Measurements from ENCODE around the gene DBI. TPM values are rescaled to one million over a fixed set of nuclear protein-coding genes. Genes with fewer than 3 reads are reported as not detected.

DBI gene
- total RNA-seq, 3 donors from 2014 or later = 109 to 235 (median 221) TPM

DNA sequence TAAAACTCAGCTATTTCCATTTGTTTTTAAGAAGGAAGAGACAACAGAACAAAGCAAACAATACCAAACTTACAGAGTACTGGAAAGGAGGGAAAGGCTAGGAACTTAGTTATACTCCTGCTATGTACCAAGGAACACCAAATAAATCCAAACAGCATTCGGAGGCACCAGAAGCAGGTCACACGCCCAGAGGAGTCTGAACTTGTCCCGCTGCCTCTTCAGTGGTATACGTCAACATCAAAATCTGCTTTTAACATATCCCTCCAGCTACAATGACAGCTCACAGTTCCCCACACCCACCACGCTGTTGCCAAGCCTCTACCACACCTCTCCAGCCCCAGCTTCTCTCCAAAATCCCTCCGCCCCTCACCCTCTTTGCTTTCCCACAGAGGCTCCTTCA lies 17.5 kb upstream of the DBI start:
- ATAC-seq (no peak), DNase-seq (no peak)
- H3K4me3 ChIP-seq = no peak overlapping the region
- TF ChIP-seq, protein P1, sequence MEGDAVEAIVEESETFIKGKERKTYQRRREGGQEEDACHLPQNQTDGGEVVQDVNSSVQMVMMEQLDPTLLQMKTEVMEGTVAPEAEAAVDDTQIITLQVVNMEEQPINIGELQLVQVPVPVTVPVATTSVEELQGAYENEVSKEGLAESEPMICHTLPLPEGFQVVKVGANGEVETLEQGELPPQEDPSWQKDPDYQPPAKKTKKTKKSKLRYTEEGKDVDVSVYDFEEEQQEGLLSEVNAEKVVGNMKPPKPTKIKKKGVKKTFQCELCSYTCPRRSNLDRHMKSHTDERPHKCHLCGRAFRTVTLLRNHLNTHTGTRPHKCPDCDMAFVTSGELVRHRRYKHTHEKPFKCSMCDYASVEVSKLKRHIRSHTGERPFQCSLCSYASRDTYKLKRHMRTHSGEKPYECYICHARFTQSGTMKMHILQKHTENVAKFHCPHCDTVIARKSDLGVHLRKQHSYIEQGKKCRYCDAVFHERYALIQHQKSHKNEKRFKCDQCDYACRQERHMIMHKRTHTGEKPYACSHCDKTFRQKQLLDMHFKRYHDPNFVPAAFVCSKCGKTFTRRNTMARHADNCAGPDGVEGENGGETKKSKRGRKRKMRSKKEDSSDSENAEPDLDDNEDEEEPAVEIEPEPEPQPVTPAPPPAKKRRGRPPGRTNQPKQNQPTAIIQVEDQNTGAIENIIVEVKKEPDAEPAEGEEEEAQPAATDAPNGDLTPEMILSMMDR (IDR thresholded peaks at IDR 0.05) = no peak
- H3K4me1 ChIP-seq (ENCODE audit: low read depth) = no peaks in the 10 kb centered on the region
- H3K36me3 ChIP-seq (ENCODE audit: low read depth) = no peaks in the 10 kb centered on the region
- intact Hi-C loops (cut with DNase I, micrococcal nuclease) = no loop called here
- H3K9me3 ChIP-seq = no peaks in the 10 kb centered on the region

DNA sequence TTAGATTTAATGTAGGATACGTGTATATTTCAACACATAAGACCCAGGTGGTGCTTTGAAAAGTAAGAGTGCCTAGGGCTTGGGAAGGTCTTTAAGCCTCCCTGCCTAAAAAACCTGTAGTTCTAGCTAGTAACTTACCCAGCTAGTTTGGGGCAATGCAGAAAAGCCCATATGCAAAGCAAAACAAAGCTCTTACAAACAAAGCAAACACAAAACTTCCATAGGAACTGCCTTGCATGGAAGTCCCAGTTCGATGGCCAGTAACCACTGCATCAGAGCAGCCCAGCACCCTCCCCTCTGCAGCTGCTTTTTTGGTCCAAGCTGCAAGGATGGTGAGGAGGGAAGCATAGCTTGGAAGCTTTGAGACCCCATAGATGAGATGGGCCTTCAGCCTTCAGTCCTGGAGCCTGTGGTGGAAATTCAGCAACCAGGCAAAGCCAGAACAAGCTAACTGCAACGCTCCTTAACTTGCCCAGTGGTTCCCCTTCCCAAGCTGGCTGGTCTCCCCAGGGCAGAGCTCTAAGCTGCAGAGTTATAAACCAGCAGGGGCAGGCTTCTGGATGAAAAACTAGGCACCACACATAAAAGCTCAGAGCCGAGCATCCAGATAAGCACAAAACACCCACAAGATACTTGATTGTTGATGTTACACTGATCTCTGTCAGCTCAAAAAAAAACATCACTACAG lies 16.3 kb upstream of the DBI start:
- ATAC-seq = peak; percentile 12
- no peaks in the 10 kb centered on the region for H3K4me1 ChIP-seq (ENCODE audit: low read depth)
- intact Hi-C loops (cut with DNase I, micrococcal nuclease) = no loop called here

DNA sequence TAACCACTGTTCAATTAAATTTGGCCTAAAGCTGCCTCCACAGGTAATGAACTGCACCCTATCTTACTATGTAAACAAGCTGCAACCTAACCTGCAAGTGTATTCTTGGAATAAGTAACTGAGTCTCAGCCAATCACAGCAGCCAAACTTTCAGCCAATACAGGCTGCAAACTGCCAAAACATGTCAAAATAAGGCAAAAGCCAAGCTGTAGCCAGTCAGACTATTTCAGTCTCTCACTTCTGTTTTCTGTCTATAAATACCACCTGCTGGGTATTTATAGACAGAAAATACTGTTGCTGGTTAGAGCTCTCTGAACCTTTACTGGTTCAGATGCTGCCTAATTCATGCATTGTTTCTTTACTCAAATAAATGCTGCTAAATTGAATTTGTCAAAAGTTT lies 14.4 kb upstream of the DBI start:
- Histone ChIP-seq H3K9me3 (no peaks in the 10 kb centered on the region), H3K4me1 (ENCODE audit: low read depth) (no peaks in the 10 kb centered on the region), H3K36me3 (ENCODE audit: low read depth) (no peaks in the 10 kb centered on the region), H3K4me3 (no peak overlapping the region)
- TF ChIP-seq, protein P1 (IDR thresholded peaks at IDR 0.05) = peak; percentile 9
- DNase-seq = no peak
- ATAC-seq = peak; percentile 66
- intact Hi-C loops (cut with DNase I, micrococcal nuclease) = no loop called here

More for the DNA sequence above, 16.3 kb upstream of the DBI start:
- Histone ChIP-seq H3K4me3 (no peak overlapping the region), H3K36me3 (ENCODE audit: low read depth) (no peaks in the 10 kb centered on the region), H3K9me3 (no peaks in the 10 kb centered on the region)
- TF ChIP-seq, protein P1 (IDR thresholded peaks at IDR 0.05) = no peak
- DNase-seq = no peak

DNA sequence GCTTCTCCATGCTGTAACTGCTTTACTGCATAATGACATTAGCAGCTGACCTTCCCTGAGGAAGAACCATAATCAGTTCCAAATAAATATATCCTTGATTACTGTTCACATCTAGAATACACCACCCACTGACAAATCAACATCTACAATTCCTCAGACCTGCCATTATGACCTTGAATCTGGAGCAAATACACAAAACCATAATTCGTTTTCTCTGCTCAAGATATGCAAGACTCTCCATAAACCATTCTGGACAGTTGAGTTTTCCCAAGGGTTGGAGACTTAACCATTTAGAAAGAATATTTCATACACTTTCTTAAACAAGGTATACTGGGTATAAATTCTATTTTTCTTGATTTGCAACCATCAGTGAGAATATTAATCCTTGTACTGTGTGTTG lies 11.9 kb upstream of the DBI start:
- TF ChIP-seq, protein P1 (IDR thresholded peaks at IDR 0.05) = no peak
- ATAC-seq (no peak), DNase-seq (no peak)
- H3K4me3 ChIP-seq = no peak overlapping the region
- intact Hi-C loops (cut with DNase I, micrococcal nuclease) = no loop called here
- H3K4me1 ChIP-seq (ENCODE audit: low read depth) = no peaks in the 10 kb centered on the region
- H3K36me3 ChIP-seq (ENCODE audit: low read depth) = no peaks in the 10 kb centered on the region
- H3K9me3 ChIP-seq = no peaks in the 10 kb centered on the region

DNA sequence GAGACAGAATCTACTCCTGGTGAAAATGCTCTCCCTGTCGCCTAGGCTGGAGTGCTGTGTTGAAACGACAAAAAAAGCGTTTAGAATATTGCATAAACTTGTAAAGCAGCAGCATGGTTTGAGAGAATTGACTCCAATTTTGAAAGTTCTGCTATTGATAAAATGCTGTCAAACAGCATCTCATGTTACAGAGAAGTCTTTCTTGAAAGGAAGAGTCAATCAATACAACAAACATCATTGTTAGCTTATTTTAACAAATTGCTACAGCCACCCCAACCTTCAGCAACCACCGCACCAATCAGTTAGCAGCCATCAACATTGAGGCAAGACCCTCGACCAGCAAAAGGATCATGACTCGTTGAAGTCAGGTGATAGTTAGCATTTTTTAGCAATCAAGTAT lies 7.0 kb upstream of the DBI start:
- H3K4me1 ChIP-seq (ENCODE audit: low read depth) = peaks cover under 1% of the 10 kb centered on the region
- no peaks in the 10 kb centered on the region for H3K36me3 ChIP-seq (ENCODE audit: low read depth)
- TF ChIP-seq, protein P1 (IDR thresholded peaks at IDR 0.05) = no peak
- intact Hi-C loops (cut with DNase I, micrococcal nuclease) = no loop called here
- ATAC-seq (no peak), DNase-seq (no peak)
- H3K4me3 ChIP-seq = no peak overlapping the region
- H3K9me3 ChIP-seq = no peaks in the 10 kb centered on the region

Measured in mucosa of descending colon (tissue), 3 donors.